IPS DF 19.7 (cell line): ENCODE measurements around the gene PLD1.
A peak's percentile ranks its signal among the peaks of the same experiment; 100 is the strongest.
"Not testable (repeated sequence)": the region's sequence is repeated elsewhere in the genome, so short reads cannot be mapped to it uniquely, and the experiment has no call there.

Source experiments
- DNase-seq: peaks from one replicate; pipeline ENCODE4 v3.0.0-alpha.2; 2013; ENCODE audit warnings: low read depth, low spot score

PLD1 gene

DNA sequence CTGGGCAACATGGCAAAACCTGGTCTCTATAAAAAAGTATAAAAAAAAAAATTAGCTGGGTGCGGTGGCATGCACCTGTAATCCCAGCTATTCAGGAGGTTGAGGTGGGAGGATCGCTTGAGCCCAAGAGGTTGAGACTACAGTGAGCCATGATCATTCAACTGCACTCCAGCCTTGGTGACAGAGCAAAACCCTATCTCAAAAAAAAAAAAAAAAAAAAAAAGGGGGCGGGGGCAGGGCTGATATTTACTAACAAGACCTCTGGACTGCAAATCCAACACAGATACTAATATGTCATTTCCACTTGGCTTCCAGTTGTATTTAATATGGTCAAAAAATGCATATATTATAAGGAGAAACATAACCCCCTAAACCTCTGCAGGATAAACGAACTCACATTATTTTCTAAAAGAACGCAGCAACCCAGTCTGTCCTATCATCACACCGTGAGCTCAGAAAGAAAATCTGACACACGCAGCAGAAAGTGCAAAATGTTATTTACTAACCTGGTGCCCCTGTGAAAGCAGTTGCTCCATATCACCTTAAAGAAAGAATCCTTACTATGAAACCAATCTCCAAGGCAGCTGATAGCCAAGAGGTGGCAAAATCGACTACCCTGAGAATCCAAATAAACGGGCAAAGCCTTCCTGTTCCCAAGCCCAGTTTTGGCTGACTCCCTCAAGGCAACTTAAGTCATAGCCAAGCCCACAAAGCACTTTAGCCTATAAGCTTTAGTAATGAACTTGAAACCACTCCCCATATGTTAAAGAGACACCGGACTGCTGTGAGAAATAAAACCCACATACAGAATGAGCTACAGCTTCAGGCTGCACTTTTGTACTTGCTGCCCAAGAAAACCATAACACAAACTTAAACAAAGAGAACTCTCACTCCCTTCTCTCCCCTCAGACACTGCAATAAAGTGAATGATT, 39.3 kb downstream of the PLD1 start:
- peak; percentile 47 for DNase-seq

DNA sequence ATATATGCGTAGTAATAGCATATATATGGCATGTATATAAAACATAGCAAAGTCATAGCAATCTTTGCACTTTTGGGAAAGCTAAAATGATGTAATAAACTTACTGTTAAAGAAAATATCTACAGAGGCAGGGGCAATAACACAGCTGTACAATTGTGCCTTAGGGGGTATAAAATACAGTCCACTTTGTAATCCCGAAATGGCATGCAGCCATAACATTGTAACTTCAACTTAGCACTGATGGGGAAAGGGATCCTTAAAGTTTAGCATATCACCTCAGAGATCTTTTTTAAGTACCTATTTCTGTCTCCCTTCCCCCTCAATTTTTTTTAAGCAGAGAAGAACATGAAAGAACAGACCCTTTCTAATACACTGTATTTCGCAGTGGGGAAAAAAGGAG, 40.8 kb downstream of the PLD1 start:
- DNase-seq: no peak

- no peak for DNase-seq
These were observed 41.3 kb downstream of the PLD1 start for GRCh38 chr3:171768986-171769385.

GRCh38 chr3:171768281-171768900, 41.9 kb downstream of the PLD1 start:
- DNase-seq: no peak

DNA sequence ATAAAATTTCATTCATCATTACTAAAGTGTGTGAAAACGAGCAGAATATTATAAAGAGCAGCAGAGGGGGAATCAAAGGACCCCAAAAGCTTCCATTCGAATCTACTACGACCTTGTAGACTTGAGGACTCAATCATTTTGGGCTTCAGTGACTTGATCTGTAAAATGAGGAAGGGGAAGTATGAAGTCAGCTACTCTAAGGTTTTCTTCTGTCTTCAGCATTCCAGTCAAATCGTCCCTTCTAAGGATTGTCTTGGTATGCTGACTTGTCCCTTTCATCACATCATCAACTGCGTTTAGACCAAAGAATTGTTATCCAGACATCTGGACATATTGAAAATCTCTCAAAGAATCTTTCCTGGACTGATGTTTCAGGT, 44.8 kb downstream of the PLD1 start:
- DNase-seq: no peak

DNA sequence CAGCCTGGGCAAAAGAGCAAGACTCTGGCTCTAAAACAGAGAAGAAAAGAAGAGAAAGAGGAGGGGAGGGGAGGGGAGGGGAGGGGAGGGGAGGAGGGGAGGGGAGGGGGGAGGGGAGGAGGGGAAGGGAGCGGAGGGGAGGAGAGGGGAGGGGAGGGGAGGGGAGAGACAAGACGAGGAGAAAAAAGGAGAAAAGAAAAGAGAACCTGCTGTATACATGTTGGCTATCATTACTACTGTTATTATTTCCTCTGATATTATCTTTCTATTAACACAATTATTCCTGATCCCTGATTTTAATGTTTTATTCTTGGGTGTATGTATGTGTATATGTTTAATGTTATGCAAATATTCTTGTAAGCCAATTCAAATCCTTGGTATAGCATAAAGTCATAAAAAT, 46.9 kb downstream of the PLD1 start:
- no peak for DNase-seq

DNA sequence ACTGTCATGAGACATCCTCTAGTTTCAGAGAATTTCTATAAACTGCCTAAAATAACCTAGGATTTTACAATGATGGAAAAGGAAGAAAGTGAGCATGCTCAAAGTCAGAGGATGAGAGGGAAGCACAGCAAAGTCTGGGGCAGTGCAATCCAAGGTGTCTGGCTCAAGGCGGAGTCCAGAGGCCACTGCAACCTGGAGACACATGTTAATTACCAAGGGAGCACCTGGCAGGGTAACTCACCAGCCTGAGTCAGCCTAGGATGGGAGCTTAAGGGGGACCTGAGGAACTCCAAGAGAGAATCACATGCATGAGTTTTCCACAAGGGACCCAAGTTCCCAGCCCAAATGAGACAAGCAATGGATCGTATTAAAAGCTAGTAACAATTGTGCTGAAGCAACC, 49.8 kb downstream of the PLD1 start:
- DNase-seq: no peak

- DNase-seq: no peak
These were observed 52.2 kb downstream of the PLD1 start for GRCh38 chr3:171758109-171758508.

DNA sequence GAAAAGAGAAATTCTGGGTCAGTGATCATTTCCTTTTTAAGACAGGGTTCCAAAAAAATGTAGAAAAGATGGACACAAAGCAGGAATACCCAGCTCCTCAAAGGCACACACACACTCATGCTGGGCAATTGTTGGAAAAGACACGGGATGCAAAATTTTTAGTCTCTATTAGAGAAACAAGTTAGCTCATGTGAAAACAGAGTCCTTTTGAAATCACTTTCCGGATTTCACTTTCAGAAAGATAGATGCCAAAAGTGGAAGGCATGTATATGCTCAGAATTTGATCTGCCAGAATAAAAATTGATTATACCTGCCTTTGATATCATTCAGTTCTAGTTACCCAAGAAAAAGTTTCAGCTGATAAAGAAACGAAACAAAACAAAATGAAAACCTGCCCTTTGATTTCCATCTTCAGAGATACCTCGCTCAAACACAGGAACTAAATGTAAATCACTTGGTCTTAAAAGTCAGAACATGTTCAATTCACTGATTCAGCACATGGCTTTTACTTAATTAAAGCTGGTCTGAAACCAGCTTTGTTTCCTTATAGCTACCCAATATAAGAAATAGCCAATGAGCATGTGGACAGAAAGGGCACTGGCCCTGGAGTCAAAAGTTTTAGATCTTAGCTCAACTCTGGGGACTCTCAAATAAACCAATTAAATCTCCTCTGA, 52.8 kb downstream of the PLD1 start:
- DNase-seq: no peak

GRCh38 chr3:171755656-171756055, 54.6 kb downstream of the PLD1 start:
- no peak for DNase-seq

DNA sequence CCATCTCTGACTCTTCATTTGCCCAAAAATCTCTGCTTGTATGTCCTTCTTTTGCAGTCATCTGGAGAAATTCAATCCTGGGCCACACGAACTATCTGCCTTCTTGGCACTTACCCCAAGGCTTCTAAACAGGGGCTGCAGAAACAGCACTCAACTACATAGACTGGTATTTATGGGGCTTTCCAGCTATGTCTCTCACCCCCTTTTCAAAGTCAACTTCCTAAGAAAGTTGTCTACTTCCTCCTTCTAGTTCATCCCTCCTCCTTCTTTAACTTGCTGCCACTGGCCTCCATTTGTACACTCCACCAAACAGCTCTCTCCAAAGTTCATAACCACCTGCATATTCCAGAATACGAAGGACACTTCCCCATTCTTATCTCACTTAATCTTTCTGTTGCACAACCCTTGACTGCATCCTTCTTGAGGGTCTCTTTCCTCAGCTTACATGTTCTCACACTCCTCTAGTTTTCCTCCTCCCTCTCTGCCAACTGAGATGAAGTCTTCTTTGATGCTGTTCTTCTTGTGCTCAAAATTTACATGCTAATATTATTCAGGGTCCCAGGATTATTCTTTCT, 55.2 kb downstream of the PLD1 start:
- DNase-seq: no peak

DNA sequence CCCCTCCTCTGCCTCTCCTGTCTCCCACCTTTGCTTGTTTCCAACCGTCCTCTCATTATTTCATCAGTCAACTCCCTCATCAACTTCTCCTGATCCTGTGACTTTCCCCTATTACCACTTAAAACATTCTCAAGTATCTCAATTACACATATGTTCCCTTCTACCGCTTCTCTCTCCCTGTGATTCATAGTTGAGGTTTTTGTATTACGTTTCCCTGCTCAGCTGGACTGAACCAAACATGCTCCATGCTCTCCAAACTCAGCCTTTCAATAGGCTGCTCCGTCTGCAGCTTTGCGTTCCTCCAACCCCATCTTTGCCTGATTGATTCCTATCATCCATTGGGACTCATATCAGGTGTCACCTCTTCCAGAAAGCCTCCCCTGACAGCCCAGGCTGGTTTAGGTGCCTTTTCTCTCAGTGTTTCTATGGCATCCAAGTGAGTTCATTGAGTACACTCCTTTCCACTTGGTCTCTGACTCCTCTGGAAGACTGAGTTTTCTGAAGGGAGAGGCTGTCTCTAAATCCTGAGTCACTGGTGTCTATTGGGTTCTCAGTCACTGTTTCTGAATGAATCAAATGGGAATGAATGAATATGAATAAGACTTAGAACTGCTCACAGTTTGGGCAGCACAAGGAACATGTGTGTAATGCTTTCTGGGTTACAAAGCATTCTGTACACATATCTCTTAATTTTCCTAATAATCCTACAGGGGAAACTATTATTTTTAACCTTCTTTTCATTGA, 56.4 kb downstream of the PLD1 start:
- no peak for DNase-seq

GRCh38 chr3:171753025-171753472, 57.2 kb downstream of the PLD1 start:
- no peak for DNase-seq

GRCh38 chr3:171752329-171752728, 58.0 kb downstream of the PLD1 start:
- no peak for DNase-seq

DNA sequence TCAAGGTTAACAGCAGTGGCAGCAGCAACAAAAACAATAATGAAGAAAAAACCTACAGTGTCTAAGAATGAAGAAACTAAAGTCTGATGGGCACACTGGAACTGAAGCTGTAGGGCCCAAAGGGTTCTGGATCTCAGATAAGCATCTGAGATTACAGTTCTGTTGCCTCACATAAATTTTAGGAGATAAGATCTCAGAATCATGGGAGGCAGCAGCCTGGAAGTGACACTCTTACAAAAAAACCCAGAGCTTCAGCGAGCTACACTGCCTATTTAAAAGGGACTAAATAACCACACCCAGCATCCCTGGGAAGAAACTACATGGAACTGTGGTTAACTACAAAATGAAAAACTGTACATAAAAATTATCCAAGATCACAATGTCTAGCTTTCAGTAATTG, 61.2 kb downstream of the PLD1 start:
- no peak for DNase-seq

DNA sequence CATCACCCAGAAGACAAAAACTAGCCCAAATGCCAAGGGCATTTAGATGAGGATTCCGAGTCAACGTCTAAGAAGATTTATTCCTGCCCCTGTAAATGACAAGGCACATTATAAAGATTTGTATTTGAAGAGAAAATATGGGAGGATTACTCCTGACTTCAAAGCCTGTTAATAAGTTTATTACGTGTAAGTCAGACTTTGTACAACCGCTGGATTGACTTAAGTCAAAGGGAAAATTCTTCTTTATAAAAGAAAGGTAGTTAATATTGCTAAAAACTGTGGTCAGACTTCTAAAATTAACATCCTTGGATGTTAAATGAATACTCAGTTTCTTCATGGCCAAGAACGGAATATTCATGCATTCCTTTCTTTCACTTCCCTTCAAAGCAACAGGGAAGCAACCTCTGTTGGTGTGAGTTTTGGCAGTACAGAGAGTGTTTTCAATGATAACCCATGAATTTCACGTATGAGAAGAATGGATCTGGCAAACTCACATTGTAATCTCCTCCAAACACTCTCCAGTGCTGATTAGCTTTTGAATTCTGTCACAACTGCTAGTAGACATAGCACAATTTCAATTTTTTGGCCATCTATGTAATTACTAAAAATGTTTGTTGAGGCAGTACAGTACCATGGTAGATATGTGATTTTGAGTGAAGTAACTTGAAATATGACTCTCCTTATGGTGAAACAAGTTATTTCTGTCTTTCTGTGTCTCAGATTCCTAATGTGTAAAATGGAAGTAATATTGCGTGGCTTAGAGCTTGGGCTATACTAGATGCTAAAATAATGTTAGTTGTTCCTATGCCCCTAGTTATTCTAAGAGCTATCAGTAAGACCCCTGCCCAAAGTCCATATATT, 62.0 kb downstream of the PLD1 start:
- DNase-seq: no peak

- no peak for DNase-seq
These were observed 62.9 kb downstream of the PLD1 start for GRCh38 chr3:171747223-171747920.

DNA sequence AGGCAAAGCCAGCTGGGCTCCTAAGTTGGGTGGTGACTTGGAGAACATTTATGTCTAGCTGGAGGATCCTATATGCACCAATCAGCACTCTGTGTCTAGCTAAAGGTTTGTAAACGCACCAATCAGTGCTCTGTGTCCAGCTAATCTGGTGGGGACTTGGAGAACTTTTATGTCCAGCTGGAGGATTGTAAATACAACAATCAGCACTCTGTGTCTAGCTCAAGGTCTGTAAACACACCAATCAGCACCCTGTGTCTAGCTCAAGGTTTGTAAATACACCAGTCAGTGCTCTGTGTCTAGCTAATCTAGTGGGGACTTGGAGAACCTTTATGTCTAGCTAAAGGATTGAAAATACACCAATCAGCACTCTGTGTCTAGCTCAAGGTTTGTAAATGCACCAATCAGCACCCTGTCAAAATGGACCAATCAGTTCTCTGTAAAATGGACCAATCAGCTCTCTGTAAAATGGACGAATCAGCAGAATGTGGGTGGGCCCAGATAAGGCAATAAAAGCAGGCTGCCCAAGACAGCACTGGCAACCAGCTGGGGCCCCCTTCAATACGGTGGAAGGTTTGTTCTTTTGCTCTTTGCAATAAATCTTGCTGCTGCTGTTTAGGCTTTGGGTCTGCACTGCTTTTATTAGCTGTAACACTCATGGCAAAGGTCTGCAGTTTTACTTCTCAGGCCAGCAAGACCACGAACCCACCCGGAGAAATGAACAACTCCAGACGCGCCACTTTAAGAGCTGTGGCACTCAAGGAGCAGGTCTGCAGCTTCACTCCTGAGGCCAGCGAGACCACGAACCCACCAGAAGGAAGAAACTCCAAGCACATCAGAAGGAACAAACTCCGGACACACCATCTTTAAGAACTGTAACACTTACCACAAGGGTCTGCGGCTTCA, 63.7 kb downstream of the PLD1 start:
- DNase-seq: not testable (repeated sequence)
